ENCODE results near the gene NTM.

GRCh38 chr11:132114185-132114584, 743.8 kb downstream of the NTM start:
- TF ChIP-seq SUZ12 (IDR thresholded peaks at IDR 0.05) (no peak), SP1 (IDR thresholded peaks at IDR 0.05) (no peak), L3MBTL2 (conservative IDR thresholded peaks at IDR 0.05) (no peak), BHLHE40 (IDR thresholded peaks at IDR 0.05; ENCODE audit: borderline replicate concordance) (no peak), ARNT (IDR thresholded peaks at IDR 0.05) (no peak), NFRKB (IDR thresholded peaks at IDR 0.05) (no peak), ELF4 (IDR thresholded peaks at IDR 0.05) (no peak), PKNOX1 (IDR thresholded peaks at IDR 0.05) (no peak), FOXA1 (IDR thresholded peaks at IDR 0.05) (no peak), ZNF384 (IDR thresholded peaks at IDR 0.05) (no peak), FOXM1 (IDR thresholded peaks at IDR 0.05; ENCODE audit: borderline replicate concordance) (no peak)
